NCI-H345 treated with DMSO at 0.1 percent for 48 hours (cell line): Measurements from ENCODE around the gene PML.
A peak's percentile ranks its signal among the peaks of the same experiment; 100 is the strongest.
"Not testable (repeated sequence)": the region's sequence is repeated elsewhere in the genome, so short reads cannot be mapped to it uniquely, and the experiment has no call there.

Source experiments
- DNase-seq: peaks from one replicate; lab custom pipeline; 2025; ENCODE audit not compliant: unreplicated experiment; lab: John Stamatoyannopoulos, UW

PML gene

DNA sequence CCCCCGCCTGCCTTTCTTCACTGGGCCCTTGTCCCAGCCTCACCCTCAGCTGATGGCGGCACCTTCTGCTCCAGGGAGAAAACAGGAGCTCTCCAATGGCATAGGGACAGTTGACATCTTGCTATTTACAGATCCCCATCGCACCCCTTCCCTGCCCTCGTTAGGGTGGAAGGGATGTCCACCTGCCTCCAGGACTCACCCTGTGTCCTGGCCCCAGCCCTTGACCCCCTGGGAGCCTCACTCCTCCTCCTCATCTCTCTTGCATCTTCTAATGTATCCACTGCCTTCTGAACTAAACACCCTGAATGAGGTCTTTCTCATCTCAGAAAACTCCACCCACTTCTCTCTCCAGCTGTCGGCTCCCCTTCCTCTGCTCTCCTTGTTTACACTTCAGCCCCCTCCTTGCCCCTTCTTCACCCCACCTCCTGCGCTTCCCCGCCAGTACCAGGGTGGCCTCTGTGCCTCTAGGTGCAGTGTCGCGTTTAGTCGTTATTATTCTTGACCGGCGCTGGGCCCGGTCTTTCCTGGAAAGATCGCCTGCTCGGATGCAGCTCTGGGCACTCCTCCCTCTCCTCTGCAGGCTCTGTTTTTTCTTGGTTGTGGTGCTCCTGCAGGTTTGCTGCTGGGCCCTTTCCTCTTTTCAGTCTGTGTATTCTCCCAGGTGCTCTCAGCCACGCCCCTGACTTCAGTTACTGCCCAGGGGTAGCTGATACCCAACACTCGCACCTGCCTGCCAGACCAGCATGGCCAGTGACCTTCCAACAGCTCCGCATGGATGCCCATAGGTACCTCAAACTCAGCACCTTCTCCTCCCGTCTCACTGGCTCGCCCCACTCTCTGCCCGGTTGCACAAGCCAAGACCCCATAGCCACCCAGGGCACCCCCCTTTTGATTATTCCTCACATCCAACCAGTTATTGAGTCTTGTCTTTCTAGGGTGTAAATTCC, 42.9 kb downstream of the PML start:
- no peak for DNase-seq

DNA sequence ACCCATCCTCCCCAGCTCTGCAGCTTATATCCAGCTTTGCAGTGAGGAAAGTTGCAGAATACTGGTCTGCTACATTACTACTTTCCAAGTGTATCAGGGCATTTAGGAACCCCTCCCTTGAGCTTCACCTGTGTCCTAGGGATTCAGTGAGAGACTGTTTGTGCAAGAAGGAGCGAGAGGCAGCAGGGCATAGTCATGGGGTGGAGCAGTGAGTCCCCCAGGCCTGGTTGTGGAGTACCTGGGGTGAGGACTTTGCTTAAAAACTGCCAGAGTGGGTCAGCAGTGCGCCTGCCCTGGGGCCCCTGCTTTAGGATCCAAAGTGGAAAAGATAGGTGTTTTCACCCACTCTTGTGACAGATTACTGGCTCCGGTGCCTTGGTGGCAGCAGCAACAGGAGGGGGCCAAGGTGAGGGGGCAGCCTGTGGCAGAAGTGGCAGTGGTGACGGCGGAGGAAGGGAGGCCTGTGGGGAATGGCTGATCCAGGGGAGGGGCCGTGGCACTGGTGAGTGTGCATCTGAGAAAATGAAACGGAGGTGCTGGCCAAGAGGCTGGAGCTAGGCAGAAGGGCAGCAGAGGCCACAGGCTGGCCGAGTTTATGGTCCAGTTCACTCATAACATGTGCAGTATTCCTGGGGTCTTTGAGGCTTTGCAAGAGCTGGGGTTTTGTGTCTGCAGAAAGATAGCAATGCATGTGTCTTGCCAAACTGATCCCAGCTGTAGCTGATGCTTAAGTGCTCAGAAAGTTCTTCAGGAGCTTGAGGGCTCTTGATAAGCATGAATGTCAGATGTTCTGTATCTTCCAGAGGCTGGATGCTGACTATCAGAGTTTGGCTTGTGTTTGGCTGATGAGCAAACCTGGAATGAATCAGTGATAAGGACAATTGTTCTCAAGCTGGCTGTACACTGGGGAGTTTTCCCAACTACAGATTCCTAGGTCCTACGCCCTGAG, 44.5 kb downstream of the PML start:
- no peak for DNase-seq

DNA sequence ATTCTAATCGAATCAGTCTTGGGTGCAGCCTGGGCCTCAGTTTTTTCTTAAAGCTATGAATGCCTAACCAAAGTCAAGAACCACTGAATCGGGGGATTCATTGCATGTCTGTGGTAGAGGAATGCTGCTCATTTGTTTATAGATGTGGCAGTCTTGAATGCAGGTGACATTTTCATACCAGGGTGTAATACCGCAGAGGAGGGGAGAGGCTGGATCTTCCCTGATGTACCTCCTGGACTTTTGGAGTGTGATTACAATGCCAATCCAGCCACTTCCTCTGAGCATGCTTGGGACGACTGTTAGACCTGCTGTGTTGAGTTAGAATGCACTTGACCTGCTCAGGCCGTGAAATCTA, 45.1 kb downstream of the PML start:
- DNase-seq = no peak

DNA sequence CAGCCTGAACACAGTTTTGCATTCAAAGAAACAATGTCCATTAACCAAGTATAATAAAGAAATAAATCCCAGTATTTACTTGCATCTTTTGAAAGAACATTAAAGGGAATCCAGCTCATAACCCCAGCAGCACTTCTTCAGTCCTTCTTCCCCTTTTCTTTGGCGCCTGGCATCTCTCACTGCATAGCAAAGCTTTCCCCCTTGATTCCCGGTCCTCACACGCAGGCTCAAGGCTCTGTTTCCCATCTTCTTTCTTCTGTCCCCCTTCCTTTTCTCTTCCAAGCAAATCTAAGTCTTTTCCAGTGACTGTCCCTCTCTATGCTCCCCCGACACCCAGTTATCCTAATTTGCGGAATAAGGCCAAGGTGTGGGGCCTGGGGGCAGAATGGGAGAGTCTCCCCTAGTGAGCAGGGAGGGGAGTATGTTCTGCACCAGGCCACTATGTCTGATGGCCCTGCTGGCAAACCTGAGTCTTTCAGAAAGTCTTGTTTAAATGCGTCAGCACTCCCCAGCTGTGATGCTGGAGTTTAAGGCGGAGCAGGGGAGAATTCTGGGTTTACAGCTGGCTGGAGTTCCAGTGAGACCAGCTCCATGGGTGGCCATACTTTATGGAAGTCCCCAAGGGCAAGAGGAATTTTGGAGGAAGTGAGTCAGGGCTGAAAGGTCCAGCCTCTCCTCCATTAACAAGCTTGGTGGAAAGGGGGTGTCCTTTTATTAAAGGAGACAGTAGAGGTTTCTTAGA, 45.8 kb downstream of the PML start:
- no peak for DNase-seq

DNA sequence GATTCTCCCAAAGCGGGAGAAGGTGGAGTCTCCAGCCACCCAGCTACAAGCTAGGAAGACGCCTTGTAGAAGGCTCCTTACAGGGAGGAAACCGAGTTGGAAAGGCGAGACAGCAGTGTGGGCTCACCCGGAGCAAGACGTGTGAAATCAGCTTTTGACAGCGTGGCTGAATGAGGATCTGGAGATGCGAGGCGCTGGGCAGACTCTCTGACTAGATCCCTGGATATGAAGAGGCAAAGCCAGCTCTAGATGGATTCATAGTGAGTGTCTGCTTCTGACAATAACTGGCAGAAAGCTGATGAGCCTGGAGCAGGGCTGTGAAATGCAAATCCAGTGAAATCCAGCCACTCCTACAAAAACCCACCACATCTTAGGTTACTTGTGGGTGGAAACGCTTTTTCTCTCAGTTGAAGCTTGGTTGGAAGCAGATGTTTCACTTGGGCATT, 46.8 kb downstream of the PML start:
- DNase-seq = no peak

DNA sequence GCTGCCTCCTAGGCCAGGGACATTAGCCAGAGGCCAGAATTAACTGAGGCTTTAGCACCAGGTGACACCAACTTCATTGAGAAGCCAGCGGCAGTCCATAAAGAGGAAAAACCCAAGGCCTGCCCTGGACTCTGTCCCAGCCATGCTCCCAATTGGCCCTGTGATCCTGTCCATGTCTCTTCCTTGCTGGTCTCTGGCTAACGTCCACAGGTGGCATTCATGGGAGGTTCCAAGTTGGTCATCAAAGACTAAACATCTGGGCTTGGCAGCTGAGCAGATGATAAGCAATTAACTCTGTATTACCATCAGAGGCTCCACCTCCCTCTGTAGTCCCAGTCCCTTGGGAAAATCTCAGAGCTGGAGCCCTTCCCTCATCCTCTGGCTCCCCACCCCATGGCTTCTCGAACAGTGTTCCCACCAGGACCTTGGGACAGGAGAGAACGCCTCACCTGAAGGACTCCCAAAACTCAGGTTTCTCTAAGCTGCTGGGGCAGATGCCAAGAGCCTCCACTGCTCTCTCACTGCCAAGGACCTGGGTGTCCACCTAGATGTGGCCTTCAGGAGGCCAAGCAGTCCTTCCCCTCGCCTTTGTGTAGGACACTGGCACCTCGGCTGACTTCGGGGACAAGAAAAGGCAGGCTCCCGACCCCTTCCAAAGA, 47.4 kb downstream of the PML start:
- no peak for DNase-seq

DNA sequence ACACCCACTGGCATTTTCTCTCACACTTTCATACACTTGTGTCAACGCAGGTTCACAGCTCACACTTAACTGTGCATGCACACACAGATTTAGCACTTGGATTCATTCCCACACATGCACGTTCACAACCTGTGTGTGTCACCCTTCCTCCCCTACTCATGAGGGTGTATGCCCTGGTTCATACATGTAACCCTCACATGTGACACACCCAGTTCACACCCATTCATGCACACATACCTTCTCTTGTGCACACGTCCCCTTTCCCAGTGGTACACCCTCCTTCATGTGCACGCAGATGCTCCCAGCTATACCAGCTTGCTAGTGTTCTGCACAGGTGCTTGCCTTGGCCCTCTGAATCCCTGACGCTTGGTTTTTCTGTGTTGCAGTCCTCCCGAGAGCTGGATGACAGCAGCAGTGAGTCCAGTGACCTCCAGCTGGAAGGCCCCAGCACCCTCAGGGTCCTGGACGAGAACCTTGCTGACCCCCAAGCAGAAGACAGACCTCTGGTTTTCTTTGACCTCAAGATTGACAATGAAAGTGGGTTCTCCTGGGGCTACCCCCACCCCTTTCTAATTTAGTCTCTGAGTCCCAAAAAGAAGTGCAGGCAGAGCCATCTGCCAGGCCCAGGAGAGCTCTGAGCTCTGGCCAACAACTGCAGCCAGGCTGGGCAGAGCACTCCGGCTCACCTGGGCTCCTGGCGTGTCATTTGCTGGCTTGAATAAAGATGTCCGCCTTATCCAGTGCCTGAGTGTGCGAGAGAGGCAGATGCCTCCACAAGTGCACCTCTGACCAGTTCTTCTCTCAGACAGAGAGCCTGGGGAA, 48.3 kb downstream of the PML start:
- DNase-seq = no peak

DNA sequence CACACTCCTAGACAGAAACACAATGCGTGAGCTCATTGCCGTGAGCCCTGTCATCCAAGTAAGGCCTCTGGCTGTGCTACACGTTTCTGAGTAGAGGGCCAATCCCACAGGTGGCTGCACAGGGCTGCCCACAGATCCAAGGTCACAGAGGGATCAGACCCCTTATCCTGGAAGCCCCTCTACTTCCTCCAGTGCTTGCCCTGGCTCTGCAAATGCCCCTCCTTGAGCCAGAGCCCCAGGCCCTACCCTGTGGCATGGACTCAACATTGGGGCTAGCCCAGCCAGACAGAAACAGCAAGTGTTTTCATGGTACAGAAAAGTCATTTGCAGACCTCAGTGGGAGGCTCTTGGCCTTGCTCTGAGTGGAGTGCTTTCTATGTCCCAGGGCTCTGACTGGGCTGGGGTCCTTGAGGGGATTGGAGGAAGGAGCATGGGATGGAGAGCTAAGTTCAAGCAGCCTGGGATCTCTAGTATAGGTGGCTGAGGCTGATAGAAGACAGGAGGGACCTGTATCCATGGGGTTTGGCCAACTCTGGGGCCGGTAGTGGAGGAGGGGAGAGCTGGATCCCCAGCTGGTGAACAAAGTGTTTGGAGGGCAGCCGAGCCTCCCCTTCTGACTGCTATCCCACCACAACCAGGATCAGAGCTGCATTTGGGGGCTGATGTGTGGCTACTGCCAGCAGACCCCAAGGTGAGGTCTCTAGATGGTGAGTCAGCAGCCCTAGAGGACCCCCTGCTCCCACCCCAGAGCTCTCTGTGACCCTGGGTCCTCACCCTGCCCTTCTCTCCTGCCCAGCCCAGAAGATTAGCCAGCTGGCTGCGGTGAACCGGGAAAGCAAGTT, 49.1 kb downstream of the PML start:
- no peak for DNase-seq

DNA sequence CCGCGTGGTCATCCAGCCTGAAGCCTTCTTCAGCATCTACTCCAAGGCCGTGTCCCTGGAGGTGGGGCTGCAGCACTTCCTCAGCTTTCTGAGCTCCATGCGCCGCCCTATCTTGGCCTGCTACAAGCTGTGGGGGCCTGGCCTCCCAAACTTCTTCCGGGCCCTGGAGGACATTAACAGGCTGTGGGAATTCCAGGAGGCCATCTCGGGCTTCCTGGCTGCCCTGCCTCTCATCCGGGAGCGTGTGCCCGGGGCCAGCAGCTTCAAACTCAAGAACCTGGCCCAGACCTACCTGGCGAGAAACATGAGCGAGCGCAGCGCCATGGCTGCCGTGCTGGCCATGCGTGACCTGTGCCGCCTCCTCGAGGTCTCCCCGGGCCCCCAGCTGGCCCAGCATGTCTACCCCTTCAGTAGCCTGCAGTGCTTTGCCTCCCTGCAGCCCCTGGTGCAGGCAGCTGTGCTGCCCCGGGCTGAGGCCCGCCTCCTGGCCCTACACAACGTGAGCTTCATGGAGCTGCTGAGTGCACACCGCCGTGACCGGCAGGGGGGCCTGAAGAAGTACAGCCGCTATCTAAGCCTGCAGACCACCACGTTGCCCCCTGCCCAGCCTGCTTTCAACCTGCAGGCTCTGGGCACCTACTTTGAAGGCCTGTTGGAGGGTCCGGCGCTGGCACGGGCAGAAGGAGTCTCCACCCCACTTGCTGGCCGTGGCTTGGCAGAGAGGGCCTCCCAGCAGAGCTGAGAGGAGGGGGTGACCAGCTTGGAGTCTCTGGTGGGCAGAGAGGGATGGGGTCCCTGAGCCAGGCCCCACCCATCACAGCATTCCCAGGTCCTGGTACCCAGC, 50.0 kb downstream of the PML start:
- no peak for DNase-seq

DNA sequence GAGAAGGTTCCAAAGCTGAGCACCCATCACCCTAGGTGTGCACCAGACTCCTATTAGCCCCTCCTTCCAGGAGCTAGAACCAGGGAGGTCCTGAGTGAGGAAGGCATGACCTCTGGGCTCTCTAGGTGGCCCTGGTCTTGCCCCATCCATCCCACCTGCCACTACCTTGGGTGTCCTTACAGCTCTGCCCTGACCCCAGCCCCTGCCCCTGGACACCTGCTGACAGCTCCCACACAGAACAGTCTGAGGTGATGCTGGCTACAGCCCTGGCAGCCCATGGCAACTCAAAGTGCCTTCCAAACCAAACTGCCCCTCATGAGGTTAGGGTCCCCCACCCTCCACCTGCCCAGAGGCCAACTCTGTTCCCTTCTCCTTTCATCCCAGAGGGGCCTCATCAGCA, 50.7 kb downstream of the PML start:
- DNase-seq = no peak

DNA sequence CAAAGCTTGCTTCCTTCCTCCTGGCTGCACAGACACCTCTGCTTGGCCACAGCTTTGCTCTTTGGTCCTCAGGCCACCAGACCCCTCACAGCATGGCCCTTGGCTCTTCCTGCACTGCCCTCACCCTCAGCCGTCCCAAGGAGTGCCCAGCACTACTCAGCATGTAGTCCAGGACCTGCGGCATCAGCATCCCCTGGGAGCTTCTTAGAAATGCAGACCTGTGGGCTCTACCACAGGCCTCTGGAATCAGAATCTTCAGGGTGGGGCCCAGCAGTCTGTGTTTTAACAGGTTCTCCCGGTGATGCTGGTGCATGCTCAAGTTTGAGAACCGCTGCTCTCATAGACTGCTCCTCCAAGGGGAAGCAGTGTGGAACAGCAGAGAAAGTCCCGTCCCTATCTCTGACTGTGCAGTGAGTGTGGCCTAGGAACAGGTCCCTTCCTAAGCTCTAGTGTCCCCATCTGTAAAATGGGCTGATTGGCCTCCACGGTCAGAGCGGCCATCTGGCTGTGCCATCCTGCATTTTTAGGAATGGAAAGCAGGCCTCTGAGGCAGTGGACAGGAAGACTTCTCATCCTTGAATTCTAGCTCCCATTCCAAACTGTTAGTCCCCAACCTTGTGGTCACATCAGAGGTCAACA, 51.2 kb downstream of the PML start:
- DNase-seq = no peak

DNA sequence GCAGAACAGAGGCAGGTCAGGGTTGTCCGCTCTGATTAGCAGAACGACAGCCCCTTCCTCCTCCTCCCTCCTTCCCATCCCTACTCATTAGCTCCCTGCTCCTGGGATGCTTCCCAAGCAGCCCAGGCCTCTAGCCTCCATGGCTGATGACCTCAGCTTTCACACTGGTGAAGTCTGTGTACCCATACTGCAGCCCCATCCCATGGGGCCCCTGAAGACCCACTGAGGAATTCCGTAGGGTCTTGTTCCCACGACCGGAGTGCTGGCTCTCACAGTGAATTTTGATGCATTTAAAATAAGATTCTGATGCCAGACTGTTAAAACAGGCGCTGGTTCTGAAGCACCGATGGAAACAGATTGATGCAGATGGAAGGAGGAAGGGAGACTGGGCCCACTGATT, 51.8 kb downstream of the PML start:
- DNase-seq = no peak

DNA sequence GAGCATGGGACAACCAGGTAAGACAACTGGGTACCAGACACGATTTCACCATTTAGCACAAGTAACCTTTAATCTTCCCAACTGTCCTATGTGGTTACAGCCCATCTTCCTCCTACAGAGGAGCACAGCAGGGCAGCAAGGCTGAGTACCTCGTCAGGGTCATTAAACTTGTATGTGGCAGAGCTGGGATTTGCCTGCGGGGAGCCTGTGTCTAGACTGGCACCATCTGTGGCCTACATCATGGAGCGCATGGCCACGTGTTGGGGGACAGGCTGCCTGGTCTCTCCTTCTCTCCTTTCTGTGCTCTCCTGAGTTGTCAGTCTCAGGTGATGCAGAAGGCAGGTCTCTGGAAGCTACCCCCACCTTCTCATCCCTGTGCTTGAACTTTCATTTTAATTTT, 55.6 kb downstream of the PML start:
- DNase-seq = peak; percentile 34

DNA sequence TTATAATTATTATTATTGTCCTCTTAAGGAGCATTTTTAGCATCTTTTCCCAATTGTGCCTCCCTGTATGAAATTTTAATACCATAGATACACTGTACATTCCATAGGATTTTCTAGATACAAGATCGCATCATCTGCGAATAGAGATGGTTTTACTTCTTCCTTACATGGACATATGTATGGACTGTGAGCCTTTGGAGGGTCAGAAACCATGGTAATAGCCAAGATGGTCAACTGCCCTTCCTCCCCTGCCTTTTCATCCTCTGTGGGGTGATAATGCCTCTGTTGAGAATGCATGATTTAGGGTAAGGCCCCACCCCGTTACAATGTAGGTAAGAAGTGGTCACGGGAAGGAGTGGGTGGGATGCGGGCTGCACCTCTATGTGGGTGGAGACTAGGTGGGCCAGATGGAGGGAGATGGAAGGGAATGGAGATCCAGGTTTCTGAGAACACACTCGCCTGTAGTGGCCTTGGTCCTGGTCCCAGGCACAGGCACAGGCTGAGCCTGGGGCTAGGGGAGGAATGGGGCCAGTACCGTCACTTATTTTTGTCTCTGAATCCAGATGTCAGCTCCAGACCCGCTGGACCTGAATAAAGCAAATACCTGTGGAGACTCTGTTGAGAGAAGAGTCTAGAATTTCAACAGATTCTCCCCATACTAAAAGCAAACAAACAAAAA, 56.2 kb downstream of the PML start:
- DNase-seq = no peak

DNA sequence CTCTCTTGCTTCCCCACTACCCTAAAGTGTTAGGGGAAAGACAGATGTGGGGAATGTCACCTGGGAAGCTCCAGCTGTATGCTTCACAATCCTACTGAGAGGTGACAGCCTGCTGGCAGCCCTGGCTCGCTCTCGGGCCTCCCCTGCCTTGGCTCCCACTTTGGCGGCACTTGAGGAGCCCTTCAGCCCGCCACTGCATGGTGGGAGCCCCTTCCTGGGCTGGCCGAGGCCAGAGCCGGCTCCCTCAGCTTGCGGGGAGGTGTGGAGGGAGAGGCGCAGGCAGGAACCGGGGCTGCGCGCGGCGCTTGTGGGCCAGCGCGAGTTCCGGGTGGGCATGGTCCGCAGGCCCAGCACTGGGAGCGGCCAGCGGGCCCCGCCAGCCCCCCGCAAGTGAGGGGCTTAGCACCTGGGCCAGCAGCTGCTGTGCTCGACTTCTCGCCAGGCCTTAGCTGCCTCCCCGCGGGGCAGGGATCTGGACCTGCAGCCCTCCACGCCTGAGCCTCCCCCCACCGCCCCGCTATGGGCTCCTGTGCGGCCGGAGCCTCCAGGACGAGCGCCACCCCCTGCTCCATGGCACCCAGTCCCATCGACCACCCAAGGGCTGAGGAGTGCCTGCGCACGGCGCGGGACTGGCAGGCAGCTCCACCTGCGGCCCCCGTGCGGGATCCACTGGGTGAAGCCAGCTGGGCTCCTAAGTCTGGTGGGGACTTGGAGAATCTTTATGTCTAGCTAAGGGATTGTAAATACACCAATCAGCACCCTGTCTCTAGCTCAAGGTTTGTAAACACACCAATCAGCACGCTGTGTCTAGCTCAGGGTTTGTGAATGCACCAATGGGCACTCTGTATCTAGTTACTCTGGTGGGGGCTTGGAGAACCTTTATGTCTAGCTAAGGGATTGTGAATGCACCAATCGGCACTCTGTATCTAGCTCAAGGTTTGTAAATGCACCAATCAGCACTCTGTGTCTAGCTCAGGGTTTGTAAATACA, 58.0 kb downstream of the PML start:
- DNase-seq = not testable (repeated sequence)

DNA sequence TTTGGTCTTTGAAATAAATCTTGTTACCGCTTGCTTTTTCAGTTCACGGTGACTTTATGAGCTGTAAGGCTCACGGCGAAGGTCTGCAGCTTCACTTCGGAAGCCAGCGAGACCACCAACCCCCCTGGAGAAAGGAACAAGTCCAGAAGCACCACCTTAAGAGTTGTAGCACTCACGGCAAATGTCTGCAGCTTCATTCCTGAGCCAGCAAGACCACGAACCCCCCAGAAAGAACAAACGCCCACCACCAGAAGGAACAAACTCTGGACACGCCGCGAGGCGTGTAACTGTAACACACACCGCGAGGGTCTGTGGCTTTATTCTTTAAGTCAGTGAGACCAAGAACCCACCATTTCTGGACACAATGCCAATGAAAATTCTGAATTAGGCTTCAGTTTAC, 59.0 kb downstream of the PML start:
- DNase-seq = no peak
